ENCODE measurements around the gene ZDHHC14.

Gene ZDHHC14

DNA sequence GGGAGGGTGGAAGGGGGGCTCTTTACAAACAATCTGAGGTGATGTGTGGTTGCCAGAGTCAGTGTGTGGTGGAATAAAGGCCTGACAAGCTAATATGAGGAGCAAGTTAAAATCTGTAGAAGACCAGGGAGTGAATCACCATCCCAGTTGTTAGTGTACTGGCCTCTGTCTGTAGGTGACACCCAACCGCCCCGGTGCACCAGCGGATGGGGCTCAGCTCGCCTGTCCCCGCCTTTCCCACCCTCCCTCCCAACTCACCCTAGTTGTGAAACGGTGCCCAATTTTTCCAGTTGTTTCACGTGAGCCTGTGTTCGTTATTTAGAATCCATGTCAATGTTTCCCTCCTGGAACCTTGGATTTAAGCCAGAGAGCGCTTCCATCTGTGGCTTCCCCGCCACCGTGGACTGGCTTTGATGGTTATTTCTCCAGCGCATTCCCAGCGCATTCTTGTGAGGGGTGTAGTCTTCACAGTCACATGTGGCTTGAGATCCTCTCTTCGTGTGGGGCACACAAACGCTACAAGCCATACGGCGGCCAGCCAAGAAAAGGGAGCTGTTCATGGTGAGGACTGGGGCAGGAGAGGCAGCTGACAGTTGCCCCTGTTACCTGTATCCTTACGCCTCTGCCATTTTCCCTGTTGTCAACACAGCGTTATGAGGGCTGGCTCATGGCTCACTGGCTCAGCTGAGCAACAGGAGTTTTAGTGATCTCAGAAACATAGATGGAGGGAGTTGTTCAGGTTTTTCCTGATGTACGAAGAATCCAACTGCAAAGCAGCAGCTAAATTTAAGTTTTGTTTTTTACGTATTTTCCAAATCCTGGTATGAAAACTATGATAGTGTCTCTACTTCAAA, 137.6 kb downstream of the ZDHHC14 start:
- DNase-seq (ENCODE audit: low read depth) = no peak

DNA sequence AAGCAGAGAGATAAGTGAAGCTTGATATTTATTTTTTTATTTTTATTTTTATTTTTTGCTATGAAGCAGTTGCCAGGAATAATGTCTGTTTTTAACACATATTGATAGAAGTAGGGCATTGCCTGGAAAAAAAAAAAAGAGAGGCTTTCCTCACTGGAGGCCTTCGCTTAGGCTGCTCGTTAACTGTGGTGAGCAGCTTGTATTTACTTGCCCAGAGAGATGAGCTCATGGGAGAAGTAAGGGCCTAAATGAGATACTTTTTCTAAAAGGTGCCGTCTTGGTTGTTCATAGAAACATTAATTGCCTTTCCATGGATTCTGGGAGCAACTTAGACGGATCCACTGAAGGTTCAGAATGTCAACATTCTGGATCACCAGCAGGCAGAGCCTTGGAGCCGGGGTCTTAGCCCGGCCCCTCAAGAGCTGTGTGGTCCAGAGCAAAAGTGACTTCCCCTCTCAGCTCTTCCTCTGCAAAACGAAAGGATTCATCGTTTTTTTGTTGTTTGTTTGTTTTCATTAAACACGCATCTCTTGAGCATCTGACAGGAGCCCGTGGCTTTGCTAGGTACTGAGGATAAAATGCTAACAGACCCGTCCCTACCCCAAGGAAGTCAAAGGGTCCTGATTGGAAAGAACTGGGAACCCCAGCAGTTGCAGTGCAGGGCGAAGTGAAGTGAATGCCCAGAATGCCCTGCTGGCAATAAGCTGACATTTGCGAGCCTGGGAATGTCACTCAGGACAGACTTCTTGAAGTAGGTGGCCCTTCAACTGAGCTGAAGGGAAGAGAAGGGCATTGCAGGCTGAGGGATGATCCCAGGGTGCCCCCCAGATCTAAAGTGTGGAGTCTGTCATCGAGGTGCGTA, 138.5 kb downstream of the ZDHHC14 start:
- DNase-seq (ENCODE audit: low read depth) = no peak

- no peak for DNase-seq (ENCODE audit: low read depth)
These were observed 139.1 kb downstream of the ZDHHC14 start for GRCh38 chr6:157520117-157520406.

DNA sequence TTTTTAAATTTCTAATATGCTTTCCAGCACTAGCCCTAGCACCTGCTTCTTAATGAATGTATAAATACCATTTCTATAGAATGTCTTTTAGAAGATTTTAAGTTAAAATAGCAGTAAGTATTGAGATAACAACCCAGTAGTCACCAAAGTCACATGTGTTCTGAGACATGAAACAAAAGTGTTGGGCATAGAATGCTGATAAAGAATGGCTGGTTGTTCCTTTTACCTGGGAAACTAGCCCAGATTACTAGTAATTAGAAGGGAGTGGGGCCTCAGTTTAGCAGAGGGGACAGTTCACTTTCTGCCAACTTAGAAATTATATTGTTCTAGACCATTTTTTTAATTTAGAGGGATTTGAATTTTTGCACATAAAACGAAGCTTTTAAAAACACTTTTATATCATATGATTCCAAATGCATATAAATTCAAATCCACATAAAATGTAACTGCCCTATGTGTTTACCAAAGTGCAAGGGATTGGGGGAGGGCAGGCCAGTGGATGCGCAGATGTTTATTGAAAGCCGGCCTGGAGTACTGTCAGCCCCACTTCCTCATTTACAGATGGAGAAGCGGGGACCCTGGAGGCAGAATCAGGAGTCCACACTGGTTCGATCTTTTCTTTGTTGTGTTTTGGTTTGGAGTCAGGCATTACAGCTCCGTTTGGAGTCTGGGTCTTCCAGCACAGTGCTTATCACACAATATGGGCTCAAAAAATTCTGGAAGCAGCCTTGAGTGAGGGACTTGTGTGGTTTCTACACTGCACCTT, 139.8 kb downstream of the ZDHHC14 start:
- DNase-seq (ENCODE audit: low read depth) = no peak

GRCh38 chr6:157521362-157522335, 140.7 kb downstream of the ZDHHC14 start:
- no peak for DNase-seq (ENCODE audit: low read depth)

DNA sequence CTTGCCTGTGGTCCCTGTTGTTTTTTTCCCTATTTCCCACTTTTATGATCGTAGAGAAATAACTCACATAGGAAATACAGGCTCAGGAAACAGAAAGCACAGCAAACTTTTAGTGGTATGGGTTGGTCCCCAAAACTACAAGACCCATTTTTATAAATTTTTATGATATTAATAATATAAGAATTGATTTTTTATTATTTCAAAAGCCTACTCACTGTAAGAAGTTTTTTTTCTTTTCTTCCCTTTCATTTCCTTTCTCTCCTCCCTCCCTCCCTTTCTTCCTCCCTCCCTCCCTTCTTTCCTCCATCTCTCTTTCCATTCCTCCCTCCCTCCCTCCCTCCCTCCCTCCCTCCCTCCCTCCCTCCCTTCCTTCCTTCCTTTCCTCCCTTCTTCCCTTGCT, 141.5 kb downstream of the ZDHHC14 start:
- DNase-seq (ENCODE audit: low read depth) = no peak

DNA sequence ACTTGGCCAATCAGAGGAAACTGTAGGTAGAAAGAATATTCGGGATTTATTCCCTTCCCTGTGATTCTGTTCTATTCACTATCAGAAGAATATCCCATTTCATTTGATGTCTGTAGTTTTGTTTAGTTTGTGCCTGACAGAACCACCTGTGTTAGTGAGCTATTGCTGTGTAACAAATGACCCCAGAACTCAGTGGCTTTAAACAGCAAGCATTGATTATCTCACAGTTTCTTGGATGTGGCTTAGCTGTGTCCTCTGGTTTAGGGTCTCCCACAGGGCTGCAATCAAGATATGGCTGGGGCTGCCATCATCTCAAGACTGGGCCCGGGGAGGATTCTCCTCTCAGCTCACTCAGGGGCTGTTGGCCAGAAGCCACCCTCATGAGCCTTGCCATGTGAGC, 143.7 kb downstream of the ZDHHC14 start:
- no peak for DNase-seq (ENCODE audit: low read depth)

- DNase-seq (ENCODE audit: low read depth) = no peak
These were observed 144.4 kb downstream of the ZDHHC14 start for GRCh38 chr6:157525292-157525889.

- no peak for DNase-seq (ENCODE audit: low read depth)
These were observed 145.0 kb downstream of the ZDHHC14 start for GRCh38 chr6:157525918-157526425.

- no peak for DNase-seq (ENCODE audit: low read depth)
These were observed 146.5 kb downstream of the ZDHHC14 start for GRCh38 chr6:157527471-157527907.

- DNase-seq (ENCODE audit: low read depth) = no peak
These were observed 148.1 kb downstream of the ZDHHC14 start for GRCh38 chr6:157528931-157529653.

GRCh38 chr6:157529654-157530039, 148.7 kb downstream of the ZDHHC14 start:
- no peak for DNase-seq (ENCODE audit: low read depth)

DNA sequence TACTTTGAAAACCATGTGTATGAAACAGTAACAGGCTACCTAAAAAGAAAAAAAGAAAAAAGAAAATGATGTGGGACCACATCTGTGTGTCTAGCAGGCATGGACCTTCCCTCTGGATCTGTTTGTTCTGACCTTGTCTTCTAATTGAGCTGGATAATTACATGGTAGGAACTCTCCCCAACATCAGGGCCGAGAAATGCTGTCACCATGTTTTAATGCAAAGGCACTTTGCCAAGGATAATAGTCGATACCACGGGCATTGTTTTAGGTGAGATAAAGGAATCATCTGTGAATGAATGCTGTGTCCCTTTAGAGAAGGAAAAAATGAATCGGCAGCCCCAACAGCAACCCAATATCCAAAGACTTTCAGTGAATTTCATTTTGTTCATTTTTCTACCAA, 149.1 kb downstream of the ZDHHC14 start:
- no peak for DNase-seq (ENCODE audit: low read depth)

- no peak for DNase-seq (ENCODE audit: low read depth)
These were observed 149.8 kb downstream of the ZDHHC14 start for GRCh38 chr6:157530724-157531168.

GRCh38 chr6:157531169-157531985, 150.4 kb downstream of the ZDHHC14 start:
- DNase-seq (ENCODE audit: low read depth) = no peak

- DNase-seq (ENCODE audit: low read depth) = no peak
These were observed 151.0 kb downstream of the ZDHHC14 start for GRCh38 chr6:157531986-157532365.

DNA sequence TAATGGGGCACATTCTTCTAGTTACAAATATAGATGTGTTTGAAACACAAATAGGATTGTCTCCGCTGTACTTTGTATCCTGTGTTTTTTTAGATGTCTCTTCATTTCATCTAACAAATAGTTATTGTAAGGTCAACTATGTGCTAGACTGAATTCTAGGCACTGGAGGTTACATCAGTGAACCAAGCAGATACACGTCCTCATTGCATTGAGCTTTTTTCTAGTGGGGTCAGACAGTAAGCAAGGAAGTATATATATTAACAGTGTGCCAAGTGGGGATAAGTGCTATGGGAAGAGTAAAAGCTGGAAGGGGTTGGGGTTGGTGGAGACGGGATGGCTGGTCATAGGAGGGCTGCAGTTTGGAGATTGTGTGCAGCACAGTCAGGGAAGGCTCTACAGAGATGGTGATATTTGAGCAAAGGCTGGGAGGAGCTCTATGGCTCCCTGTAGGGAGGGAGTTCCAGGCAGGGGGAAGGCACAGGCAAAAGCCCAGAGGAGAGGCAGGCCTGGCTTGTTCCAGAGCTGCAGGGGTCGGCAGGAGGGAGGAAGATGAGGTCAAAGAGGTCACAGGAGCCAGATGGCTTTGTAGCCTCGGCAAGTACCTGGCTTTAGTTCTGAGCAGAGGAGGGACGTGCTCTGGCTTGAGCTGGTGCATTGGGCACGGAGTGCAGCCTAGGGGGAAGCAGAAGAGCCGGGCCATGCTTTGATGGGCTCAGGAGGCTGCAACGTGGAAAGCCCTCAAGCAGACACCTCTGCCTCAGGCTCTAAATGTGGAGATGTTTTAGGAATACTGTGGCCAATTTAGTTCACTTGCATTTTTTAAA, 152.3 kb downstream of the ZDHHC14 start:
- DNase-seq (ENCODE audit: low read depth) = no peak

Measured in stimulated activated CD8-positive, alpha-beta memory T cell treated with anti-CD3 and anti-CD28 coated beads, Interleukin-15, amount 100 ng/mL, for 24 hours (primary cell).